Neural progenitor cell (in vitro differentiated cells): ENCODE measurements around the gene TMEM107.

Source experiments
- EZH2phosphoT487 ChIP-seq: fragments of 200-600 bp; sonication (generic); IDR thresholded peaks from 2 replicates; pipeline ENCODE4 v1.6.1; 2017; ENCODE audit warnings: antibody characterized with exemption
- TF ChIP-seq, protein P1 (sequence below): fragments of 200-600 bp; sonication (generic); IDR thresholded peaks from 2 replicates; pipeline ENCODE4 v1.5.1; 2017; ENCODE audit warnings: antibody characterized with exemption, mild to moderate bottlenecking

DNA sequence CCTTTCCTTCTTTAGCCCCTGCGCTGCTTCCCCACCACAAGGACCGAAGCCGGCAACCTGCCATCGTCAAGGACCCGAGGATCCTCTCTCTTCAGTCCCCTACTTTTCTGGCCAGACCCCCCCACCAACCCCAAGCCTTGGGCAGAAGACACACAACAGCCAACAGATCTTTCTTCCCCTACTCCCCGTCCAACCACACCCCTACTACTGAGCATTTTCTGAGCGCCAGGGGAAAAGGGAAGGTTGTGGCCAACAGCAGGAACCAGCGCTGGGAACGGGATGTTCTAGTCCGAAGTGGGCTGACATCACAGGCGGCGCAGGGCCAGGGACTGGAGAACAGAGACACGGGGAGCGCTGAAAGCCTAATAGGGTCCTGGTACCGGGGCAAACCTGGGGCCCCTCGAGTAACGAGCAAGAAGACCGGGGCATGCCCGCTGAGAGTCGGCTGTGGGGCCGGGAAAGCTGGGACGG lies 24.5 kb downstream of the TMEM107 start:
- no peak for TF ChIP-seq EZH2phosphoT487
- TF ChIP-seq, protein P1, sequence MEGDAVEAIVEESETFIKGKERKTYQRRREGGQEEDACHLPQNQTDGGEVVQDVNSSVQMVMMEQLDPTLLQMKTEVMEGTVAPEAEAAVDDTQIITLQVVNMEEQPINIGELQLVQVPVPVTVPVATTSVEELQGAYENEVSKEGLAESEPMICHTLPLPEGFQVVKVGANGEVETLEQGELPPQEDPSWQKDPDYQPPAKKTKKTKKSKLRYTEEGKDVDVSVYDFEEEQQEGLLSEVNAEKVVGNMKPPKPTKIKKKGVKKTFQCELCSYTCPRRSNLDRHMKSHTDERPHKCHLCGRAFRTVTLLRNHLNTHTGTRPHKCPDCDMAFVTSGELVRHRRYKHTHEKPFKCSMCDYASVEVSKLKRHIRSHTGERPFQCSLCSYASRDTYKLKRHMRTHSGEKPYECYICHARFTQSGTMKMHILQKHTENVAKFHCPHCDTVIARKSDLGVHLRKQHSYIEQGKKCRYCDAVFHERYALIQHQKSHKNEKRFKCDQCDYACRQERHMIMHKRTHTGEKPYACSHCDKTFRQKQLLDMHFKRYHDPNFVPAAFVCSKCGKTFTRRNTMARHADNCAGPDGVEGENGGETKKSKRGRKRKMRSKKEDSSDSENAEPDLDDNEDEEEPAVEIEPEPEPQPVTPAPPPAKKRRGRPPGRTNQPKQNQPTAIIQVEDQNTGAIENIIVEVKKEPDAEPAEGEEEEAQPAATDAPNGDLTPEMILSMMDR, result no peak
